Kidney (tissue), 14 donors: Measurements from ENCODE around the gene PPP1R37. TPM values are rescaled to one million over a fixed set of nuclear protein-coding genes. Genes with fewer than 3 reads are reported as not detected.

Source experiments
- DNase-seq, 5 donors: peaks; one replicate each; pipeline ENCODE4 v3.0.0-alpha.2; 2013 to 2020
- FAIRE-seq: peaks from 2 replicates; lab custom pipeline; 2012; peaks lifted over from hg19 to GRCh38; lab: Jason Lieb, UNC
- H3K27ac ChIP-seq, 2 donors: one replicate each; pipeline ENCODE4 v1.7.0; 2013; ENCODE audit warnings: low read depth in 2 of 2, low read length in 2 of 2, inconsistent platforms in 1 of 2
- H3K27me3 ChIP-seq: one replicate; pipeline ENCODE4 v1.7.1; 2013; ENCODE audit warnings: low read length, inconsistent platforms; ENCODE audit not compliant: control insufficient read depth, insufficient read depth
- H3K36me3 ChIP-seq, 3 donors: one replicate each; pipeline versions ENCODE4 v1.7.0 to v1.7.1; 2013; ENCODE audit warnings: low read length in 3 of 3, control low read depth in 1 of 3, inconsistent platforms in 1 of 3; ENCODE audit not compliant: insufficient read depth in 3 of 3, control insufficient read depth in 2 of 3
- H3K4me1 ChIP-seq, 3 donors: one replicate each; pipeline versions ENCODE4 v1.7.0 to v1.7.1; 2013; ENCODE audit warnings: low read length in 3 of 3, inconsistent platforms in 1 of 3, low read depth in 1 of 3; ENCODE audit not compliant: control insufficient read depth in 2 of 3, insufficient read depth in 2 of 3
- H3K4me3 ChIP-seq, 3 donors: one replicate each; pipeline versions ENCODE4 v1.7.0 to v1.8.1; 2013; ENCODE audit warnings: low read length in 3 of 3, control low read depth in 1 of 3, inconsistent platforms in 1 of 3
- H3K9ac ChIP-seq, 3 donors: one replicate each; pipeline versions ENCODE4 v1.7.0 to v1.7.1; 2013; ENCODE audit warnings: low read length in 3 of 3, control low read depth in 1 of 3, inconsistent platforms in 1 of 3
- H3K9me3 ChIP-seq, 3 donors: one replicate each; pipeline versions ENCODE4 v1.7.0 to v1.7.1; 2013; ENCODE audit warnings: low read length in 3 of 3, control low read depth in 1 of 3, inconsistent platforms in 1 of 3; ENCODE audit not compliant: control insufficient read depth in 2 of 3, insufficient read depth in 1 of 3
- CTCF ChIP-seq: IDR thresholded peaks from 3 replicates; pipeline ENCODE4 v1.5.1; 2012; ENCODE audit warnings: mild to moderate bottlenecking, moderate library complexity, borderline replicate concordance; ENCODE audit not compliant: insufficient read depth; ENCODE audit errors: extremely low read depth
- intact Hi-C: fragments of 100-400 bp; cut with DNase I; formaldehyde crosslinking; loops from one replicate; pipeline ENCODE4 v1.11.1; 2022
- polyA plus RNA-seq: library from polyadenylated mRNA; stranded (reverse); fragments of 350-450 nt; fragmentation: Illumina TruSeq; extraction: RNeasy Lipid Tissue Mini Kit (QIAGEN cat#74804); gene quantifications from one replicate; pipeline ENCODE4 v1.2.3, GENCODE V29; 2014; ENCODE audit warnings: low read depth, low replicate concordance; ENCODE audit not compliant: insufficient read depth
- total RNA-seq: library from RNA; stranded (reverse); fragmentation: NEBNext Ultra II Directional; extraction: Animal tissue kit (Norgen Biotek cat#: 25700); gene quantifications from one replicate; pipeline ENCODE4 v1.2.1, GENCODE V29; 2021
- donor health status: control.
- donor health status: control.
- donor health status: control.
- donor health status: control.
- donor health status: control.
- donor health status: DM: yes; HTN: yes; CAD: no.
- donor health status: Normal renal cell carcinoma (clear cell type).

Gene PPP1R37
- total and polyA plus RNA-seq, 2 donors from 2014 or later = 21.6 to 33.0 TPM

- Histone ChIP-seq H3K27me3 (no peaks in the 10 kb centered on the region), H3K4me1 (peaks cover 0 to 12% (median 9%) of the 10 kb centered on the region in 3 donors), H3K27ac (no peak overlapping the region), H3K36me3 (no peaks in the 10 kb centered on the region), H3K9ac (no peak overlapping the region), H3K4me3 (no peak overlapping the region), H3K9me3 (no peaks in the 10 kb centered on the region)
- intact Hi-C loops = no loop called here
- DNase-seq = no peak
- no peak for TF ChIP-seq CTCF
- no peak for FAIRE-seq
Measured at GRCh38 chr19:45128806-45129205, 35.8 kb downstream of the PPP1R37 start.

- no peak for TF ChIP-seq CTCF
- intact Hi-C loops = no loop called here
- Histone ChIP-seq H3K4me1 (peaks cover 0 to 12% (median 9%) of the 10 kb centered on the region in 3 donors), H3K9me3 (no peaks in the 10 kb centered on the region), H3K27me3 (no peaks in the 10 kb centered on the region), H3K27ac (no peak overlapping the region), H3K9ac (no peak overlapping the region), H3K4me3 (no peak overlapping the region), H3K36me3 (no peaks in the 10 kb centered on the region)
- DNase-seq = peak in 1 of 5 donors; percentile 26
- no peak for FAIRE-seq
Measured at GRCh38 chr19:45130236-45130635, 37.3 kb downstream of the PPP1R37 start.

DNA sequence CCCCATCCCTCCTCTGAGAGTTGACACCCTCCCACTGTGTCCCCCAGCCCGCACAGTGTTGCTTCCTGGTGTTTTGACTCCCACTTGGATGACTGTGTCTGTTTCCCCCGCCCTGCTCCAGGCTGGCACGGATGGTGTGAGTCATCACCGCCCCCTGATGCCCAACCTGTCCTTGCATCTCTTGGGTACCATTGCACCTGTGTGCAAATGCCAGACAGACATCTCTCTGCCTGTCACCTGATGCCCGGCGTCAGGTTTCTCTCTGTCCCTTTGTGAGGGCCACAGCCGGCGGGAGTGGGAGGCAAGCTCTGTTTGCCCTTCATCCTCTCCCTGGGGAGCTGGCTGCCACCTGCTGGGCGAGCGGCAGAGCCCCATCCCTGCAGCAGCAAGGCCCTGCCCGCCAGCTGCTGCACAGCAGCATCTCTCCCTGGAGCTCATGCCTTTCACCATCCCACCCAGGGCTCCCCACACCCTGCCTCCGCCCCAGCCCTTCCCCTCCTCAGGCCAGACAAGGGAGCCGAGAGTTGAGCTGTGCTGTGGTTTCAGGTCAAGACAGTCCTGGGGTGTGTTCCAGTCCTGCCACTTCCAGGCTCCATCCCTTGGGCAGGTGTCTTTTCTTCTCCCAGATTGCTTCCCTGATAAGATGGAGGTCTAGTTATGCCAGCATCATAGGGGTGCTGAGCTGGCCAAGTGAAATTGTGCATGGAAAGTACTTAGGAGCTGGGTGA is 38.1 kb downstream of the PPP1R37 start:
- DNase-seq = peak in 4 of 5 donors; percentile 69 to 79 (median 73)
- peak; percentile 1 for TF ChIP-seq CTCF

GRCh38 chr19:45133661-45134060 is 40.7 kb downstream of the PPP1R37 start:
- no peak overlapping the region for H3K27ac ChIP-seq
- no peak overlapping the region for H3K9ac ChIP-seq
- H3K9me3 ChIP-seq = no peaks in the 10 kb centered on the region
- FAIRE-seq (no peak), DNase-seq (no peak)
- TF ChIP-seq CTCF = no peak
- peaks cover 0 to 6% (median 5%) of the 10 kb centered on the region in 3 donors for H3K4me1 ChIP-seq
- no peak overlapping the region for H3K4me3 ChIP-seq
- H3K27me3 ChIP-seq = no peaks in the 10 kb centered on the region
- intact Hi-C loops = no loop called here
- H3K36me3 ChIP-seq = no peaks in the 10 kb centered on the region

More for the DNA sequence above, 38.1 kb downstream of the PPP1R37 start:
- no peaks in the 10 kb centered on the region for H3K27me3 ChIP-seq
- no peak for FAIRE-seq
- H3K9me3 ChIP-seq = no peaks in the 10 kb centered on the region
- H3K4me1 ChIP-seq = peaks cover 0 to 9% (median 6%) of the 10 kb centered on the region in 3 donors
- H3K36me3 ChIP-seq = no peaks in the 10 kb centered on the region
- H3K27ac ChIP-seq = no peak overlapping the region
- intact Hi-C loops = no loop called here
- H3K9ac ChIP-seq = no peak overlapping the region
- no peak overlapping the region for H3K4me3 ChIP-seq
